NCI-H345 (cell line): ENCODE data around the gene KAT7.

Experiments used
- DNase-seq: peaks from one replicate; lab custom pipeline; 2025; lab: John Stamatoyannopoulos, UW

Gene KAT7

DNA sequence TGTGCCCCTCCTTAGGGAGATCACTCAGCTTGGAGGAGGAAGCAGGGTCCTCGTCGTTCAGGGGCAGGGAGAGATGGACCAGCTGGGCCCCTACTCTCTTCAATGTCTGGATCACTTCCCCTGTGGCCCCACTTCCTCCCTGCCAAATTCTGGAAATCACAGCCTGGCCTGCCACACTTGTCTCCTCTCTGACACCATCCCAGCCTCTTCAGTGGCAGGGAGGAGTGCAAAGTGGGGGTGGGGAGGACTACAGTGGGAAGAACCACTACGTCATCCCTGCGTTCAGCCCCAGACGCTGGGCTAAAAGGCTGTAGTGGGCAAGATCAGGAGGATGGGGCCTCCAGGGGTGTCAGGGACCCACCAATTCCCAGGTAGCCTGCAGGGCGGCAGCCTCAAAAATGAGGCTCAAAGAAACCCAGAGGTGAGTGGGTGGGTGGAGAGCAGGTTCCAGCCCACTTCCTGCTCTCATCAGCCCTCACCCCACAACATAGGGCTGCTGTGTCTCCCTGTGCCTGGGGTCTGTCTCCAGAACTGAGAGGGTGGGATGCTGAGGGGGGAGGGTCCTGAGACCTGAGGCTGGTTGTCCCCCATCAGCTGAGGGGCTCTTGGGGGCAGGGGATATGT lies 84.4 kb downstream of the KAT7 start:
- DNase-seq: no peak

DNA sequence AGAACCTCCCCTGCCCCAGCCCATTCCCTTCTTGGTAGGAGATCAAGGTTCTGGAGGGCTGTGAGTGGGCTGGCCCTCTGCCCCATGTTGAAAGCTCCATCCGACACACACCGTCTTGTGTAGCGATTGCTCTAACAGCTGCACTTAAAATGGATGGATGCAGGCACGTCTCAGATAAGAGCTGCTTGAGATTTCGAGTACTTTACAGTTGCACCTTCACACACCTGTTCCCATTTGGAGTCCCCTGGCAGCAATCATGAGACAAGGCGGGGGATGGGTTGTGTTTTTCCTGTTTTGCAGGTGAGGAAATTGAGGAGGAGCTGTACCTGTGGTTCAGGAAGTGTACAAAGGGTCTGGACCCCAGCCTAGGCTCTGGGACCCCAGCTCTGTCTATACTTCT lies 85.0 kb downstream of the KAT7 start:
- peak; percentile 72 for DNase-seq

DNA sequence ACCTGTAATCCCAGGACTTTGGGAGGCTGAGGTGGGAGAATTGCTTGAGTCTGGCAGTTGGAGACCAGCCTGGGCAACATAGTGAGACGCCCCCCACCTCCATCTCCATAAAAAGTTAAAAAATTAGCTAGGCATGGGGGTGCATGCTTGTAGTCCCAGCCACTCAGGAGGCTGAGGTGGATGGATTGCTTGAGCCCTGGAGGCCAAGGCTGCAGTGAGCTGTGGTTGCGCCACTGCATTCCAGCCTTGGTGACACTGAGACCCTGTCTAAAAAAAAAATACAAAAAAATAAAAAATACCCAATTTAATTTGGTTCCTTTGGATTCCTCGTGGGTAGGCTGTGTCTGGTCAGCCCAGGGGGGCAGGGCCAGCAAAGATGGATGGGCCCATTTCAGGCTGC lies 85.4 kb downstream of the KAT7 start:
- no peak for DNase-seq

DNA sequence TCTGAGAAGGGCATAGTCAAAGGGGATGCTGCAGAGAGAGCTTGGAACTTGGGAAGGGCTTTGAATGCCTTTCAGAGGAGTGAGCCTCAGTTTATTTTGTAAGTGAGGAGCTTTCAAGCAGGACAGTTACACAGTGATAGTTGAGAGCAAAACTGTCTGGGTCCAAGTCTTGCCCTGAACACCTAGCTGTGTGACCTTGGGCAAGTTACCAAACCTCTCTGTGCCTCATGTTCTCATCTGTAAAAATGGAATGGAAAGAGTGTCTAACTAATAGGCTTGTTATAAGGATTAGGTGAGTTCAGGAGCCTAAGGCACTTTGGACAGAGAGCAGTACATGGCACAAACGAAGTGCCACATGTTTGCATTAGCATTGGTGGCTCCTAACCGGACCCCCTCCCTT lies 86.4 kb downstream of the KAT7 start:
- no peak for DNase-seq

DNA sequence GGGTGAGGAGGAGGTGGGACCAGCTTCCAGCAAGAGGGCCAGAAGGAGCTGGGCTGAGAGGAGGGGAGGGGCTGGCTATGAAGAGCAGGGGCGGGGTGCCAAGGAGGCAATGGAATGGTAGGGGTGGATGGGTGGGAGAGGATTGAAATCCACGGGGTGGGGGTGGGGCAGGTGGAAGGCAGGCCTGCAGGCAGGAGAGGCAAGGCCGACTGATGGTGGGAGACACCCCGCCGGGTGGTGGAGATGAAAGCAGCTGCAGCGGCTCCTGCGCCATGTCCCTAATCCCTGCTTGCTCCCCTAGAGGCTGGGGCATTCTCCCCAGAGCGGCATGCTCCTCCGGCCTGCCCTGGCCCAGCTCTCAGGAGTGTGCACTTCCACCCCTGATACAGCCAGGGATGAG lies 87.2 kb downstream of the KAT7 start:
- DNase-seq: no peak

DNA sequence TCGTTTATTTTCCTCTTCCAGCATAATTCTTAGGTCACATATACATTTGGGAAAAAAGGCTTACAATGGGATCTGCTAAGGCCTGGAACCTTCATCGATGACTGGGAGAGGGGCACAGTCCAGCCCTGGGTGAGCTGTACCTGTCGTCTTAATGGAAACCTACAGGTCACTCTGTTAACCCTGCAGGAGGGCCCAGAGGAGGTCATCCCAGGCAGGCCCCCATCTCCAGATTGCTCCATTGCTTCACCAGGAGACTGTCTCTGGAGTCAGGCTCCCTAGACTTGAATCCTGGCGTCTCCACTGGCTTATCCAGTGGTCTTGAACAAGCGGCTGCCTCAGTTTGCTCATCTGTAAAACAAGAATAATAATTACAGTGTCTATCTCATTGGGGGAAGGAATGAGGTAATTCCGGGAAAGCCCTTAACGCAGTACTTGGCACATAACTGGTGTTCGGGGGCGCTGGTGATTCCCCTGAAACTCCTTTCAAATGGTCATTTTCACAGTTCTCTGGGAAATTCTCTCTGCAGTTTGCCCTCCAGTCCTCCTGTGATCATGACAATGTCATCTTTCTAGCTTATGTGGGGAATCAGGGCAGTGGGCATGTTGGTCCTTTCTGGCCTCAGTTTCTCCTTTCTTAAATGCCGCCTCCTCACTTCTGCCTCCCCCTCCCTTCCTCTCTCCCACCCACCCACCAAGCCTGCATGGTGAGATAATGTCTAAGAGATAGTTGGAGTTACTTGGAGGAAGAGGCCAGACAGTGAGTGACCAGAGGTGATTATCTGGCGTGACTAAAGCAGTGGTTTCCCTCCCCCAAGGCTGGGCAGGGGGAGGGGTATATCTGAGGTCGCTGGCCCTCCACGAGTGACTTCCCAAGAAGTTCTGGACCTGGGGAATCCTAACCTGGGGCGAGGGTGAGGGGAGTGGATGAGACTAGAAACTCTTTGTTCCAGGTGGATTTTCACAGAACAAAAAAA lies 90.7 kb downstream of the KAT7 start:
- no peak for DNase-seq

DNA sequence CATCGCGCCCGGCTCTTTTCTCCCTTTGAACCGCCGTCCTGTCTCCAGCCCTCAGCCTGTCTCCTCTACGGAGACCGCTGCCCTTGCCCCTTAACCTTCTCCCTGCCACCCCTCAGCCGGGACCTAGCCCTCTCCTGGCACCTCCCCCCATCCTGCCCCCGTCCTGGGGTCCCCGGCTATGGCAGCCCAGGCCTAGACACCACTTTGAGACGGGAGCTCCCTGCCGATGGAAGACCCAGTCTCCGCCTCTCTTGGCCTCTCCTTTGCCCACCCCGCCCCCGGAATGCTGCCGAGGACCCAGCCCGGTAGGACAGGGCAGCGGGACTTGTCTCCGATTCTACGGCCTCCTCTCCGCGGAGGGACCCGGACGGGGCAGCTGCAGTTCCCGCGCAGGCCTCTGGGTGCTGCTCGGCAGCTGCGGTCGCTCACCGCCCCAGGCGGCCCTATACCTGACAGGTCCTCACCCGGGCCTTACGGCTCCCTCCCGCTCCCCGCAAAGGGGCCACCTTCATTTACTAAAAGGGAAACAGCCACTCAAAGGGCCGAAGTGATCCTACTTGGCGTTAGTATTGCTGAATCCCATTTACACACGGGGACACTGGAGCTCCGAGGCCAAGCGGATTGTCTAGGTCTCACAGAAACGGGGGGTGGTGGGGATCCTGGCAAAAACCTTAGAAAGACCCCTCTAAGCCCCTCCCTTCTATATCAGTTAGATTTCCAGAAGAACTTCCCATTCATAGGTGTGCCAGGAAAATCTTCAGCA lies 92.0 kb downstream of the KAT7 start:
- DNase-seq: peak; percentile 68

DNA sequence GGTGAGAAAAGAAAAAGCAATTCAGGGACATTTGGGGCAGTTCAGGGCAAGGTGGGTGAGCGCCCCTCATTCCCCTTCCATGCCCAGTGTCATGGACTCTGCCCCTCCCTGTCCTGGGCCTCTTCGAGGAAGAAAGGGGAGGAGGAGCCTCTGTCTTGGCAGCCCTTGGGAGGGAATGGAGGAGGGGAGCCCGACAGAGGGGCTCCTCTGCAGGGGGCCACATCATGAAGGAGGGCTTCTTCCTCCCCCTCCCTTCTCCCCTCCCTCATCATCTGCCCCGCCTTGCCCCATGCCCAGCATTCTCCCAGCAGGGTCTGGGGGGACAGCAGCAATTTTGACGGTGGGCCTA lies 92.5 kb downstream of the KAT7 start:
- no peak for DNase-seq

DNA sequence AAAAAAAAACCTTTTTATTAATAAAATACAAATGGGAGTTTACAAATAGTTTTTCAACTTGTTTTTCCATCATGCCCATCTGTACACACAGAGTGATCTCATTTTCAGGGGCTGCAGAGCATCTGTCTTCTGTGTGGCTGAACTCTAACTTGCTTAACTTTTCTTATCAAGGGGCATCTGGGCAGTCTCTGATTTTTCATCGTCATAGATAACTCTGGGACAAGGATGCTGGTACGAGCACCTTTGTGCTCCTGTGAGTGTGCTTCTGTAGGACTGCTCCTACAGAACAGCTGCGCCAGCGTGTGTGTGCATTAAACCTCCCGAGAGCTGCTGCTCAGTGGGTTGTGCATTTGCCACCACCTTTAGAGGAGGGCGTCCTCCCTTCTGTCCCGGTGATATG lies 94.0 kb downstream of the KAT7 start:
- no peak for DNase-seq
